NCI-H69 (cell line): ENCODE results near the gene STEAP3.
A peak's percentile ranks its signal among the peaks of the same experiment; 100 is the strongest.
"Not testable (repeated sequence)": the region's sequence is repeated elsewhere in the genome, so short reads cannot be mapped to it uniquely, and the experiment has no call there.

ENCODE experiments used
- DNase-seq: peaks from one replicate; lab custom pipeline; 2025; lab: John Stamatoyannopoulos, UW

Gene STEAP3

GRCh38 chr2:119261493-119262225 lies 38.0 kb downstream of the STEAP3 start:
- DNase-seq, result no peak

GRCh38 chr2:119263025-119263424 lies 39.4 kb downstream of the STEAP3 start:
- no peak for DNase-seq

GRCh38 chr2:119263656-119264055 lies 40.0 kb downstream of the STEAP3 start:
- no peak for DNase-seq

GRCh38 chr2:119264781-119265692 lies 41.4 kb downstream of the STEAP3 start:
- peak; percentile 58 for DNase-seq

GRCh38 chr2:119265693-119266066 lies 42.0 kb downstream of the STEAP3 start:
- no peak for DNase-seq

GRCh38 chr2:119266091-119266589 lies 42.5 kb downstream of the STEAP3 start:
- DNase-seq, result no peak

- no peak for DNase-seq
These were observed 44.0 kb downstream of the STEAP3 start for GRCh38 chr2:119267604-119268003.

GRCh38 chr2:119276864-119277263 lies 53.2 kb downstream of the STEAP3 start:
- peak; percentile 27 for DNase-seq

GRCh38 chr2:119278385-119278784 lies 54.8 kb downstream of the STEAP3 start:
- DNase-seq, result not testable (repeated sequence)

GRCh38 chr2:119278946-119279345 lies 55.3 kb downstream of the STEAP3 start:
- no peak for DNase-seq

- no peak for DNase-seq
These were observed 56.0 kb downstream of the STEAP3 start for GRCh38 chr2:119279666-119280065.

- no peak for DNase-seq
These were observed 57.0 kb downstream of the STEAP3 start for GRCh38 chr2:119280680-119281079.

GRCh38 chr2:119282146-119282995 lies 58.7 kb downstream of the STEAP3 start:
- DNase-seq, result no peak

- DNase-seq, result no peak
These were observed 59.4 kb downstream of the STEAP3 start for GRCh38 chr2:119282996-119283511.

GRCh38 chr2:119283873-119284331 lies 60.3 kb downstream of the STEAP3 start:
- DNase-seq, result no peak

GRCh38 chr2:119286661-119287060 lies 63.0 kb downstream of the STEAP3 start:
- DNase-seq, result no peak

GRCh38 chr2:119288576-119288975 lies 64.9 kb downstream of the STEAP3 start:
- DNase-seq, result no peak

GRCh38 chr2:119289093-119289492 lies 65.5 kb downstream of the STEAP3 start:
- no peak for DNase-seq

GRCh38 chr2:119289642-119290041 lies 66.0 kb downstream of the STEAP3 start:
- no peak for DNase-seq

- no peak for DNase-seq
These were observed 67.4 kb downstream of the STEAP3 start for GRCh38 chr2:119290859-119291587.

- DNase-seq, result no peak
These were observed 68.0 kb downstream of the STEAP3 start for GRCh38 chr2:119291588-119292167.
